Embryonic facial prominence (tissue), 1 donor: ENCODE data around the gene SCGB1C2.
"Not testable (repeated sequence)": the region's sequence is repeated elsewhere in the genome, so short reads cannot be mapped to it uniquely, and the experiment has no call there.

Source experiments
- DNase-seq: peaks from one replicate; pipeline ENCODE4 v3.0.0-alpha.2; 2016; ENCODE audit errors: extremely low spot score

SCGB1C2 gene

GRCh38 chr17:137166-137807 lies at the start of gene SCGB1C2:
TSS of gene SCGB1C2 (plus strand) at chr17:137569. CDS start at chr17:137591, 22 bp downstream.
- DNase-seq, result not testable (repeated sequence)

- not testable (repeated sequence) for DNase-seq
Observed at GRCh38 chr17:113111-113510, 24.3 kb upstream of the SCGB1C2 start.

DNA sequence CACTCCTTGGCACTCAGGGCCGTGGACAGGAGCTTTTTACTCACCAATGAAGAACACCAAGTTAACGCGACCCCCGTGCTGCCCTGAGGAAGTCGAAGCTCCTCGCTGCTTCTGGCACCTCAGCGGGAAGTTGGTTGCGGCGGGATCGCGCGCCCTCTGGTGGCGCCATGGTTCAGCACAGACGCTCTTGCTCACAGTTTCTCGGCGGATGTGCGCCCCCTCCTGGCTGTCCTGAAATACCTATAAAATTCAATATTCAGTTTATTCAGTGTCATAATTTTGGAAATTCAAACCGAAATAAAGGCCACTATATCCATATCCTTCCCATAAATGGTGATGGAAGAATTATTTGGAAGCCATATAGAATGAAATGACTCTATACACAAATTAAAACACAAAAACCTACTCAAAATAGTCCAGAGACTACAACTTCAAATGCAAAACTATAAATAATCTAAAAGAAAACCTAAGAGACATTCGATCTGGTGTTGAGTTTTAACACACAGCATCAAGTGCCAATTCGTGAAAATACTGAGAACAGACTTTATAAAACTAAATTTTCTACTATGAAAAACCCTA lies 18.9 kb upstream of the SCGB1C2 start:
- not testable (repeated sequence) for DNase-seq

DNA sequence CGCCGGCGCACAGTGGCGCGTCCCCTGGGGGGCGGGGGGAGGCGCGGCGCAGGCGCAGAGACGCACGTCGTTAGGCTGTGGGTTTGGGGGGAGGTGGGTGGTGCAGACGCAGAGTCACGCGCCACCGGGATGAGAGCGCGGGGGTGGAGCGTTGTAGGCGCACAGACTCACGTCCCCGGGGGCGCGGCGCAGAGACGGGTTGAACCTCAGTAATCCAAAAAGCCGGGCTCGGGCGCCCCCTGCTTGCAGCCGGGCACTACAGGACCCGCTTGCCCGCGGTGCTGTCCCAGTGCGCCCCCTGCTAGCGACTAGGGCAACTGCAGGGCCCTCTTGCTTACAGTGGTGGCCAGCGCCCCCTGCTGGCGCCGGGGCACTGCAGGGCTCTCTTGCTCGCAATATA lies 3.4 kb upstream of the SCGB1C2 start:
- not testable (repeated sequence) for DNase-seq

- DNase-seq, result not testable (repeated sequence)
Observed at GRCh38 chr17:134332-134785, 3.0 kb upstream of the SCGB1C2 start.

- DNase-seq, result not testable (repeated sequence)
Observed at GRCh38 chr17:135022-135421, 2.3 kb upstream of the SCGB1C2 start.

DNA sequence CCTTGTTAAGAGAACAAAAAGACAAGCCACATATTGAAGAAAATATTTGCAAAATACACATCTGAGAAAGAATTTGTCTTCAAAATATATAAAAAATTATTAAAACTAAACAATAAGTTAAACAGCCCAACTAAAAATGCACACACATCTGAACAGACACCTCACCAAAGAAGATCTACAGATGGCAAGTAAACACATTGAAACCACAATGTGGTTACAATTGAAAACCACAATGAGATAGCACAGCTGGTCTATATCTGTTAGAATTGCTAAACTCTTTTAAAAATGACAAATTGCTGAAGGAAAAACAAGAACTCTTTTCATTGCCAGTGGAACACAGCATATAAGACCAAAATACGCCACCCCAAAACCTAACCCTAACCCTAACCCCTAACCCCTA lies 1.5 kb upstream of the SCGB1C2 start:
- not testable (repeated sequence) for DNase-seq

GRCh38 chr17:136531-136930 lies 838 bp upstream of the SCGB1C2 start:
- DNase-seq, result not testable (repeated sequence)

DNA sequence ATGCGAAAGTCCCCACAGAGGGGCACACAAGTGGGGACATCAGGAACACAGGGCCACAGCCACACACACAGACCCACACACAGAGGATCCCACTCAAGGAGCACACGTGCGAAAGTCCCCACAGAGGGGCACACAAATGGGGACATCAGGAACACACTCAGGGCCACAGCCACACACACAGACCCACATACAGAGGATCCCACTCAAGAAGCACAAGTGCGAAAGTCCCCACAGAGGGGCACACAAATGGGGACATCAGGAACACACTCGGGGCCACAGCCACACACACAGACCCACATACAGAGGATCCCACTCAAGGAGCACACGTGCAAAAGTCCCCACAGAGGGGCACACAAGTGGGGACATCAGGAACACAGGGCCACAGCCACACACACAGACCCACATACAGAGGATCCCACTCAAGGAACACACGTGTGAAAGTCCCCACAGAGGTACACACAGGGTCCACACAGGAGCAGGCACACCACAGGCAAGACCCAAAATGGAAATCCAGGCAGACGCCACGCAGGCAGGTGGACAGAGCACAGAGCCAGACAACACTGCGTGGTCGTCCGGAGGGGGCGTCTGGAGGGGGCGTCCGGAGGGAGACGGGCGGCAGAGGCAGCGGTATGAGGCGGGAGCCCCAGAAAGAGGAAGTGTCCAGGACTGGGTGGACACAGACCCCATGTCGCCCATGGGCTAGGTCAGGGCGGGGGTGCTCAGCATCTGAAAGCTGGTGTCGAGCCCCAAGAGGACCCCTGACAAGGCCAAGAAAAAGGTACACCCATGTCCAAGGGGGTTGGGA lies 2.2 kb downstream of the SCGB1C2 start:
- not testable (repeated sequence) for DNase-seq

DNA sequence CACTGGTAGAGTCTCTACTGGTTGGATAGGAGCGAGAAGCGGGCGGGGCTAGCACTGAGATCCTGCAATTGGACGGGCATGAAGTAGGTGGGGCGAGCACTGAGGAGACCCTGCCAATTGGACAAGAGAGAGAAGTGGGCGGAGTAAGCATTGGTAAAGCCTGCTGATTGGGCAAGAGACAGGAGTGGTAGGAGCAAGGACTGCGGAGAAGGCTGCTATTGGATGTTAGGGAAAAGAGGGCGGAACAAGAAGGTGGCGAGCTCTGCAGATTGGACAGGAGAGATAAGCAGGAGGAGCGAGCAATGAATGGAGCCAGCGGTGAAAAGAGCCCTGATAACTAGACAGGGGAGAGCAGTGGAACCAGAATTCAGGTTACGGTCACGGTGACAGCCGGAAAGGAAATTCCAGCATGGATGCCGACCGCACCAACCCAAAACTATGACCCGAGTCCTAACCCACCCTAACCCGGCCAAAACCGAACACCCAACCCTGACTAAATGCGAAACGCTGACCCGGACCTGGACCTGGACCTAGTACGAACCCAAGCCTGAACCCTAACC lies 4.8 kb downstream of the SCGB1C2 start:
- DNase-seq, result no peak

- no peak for DNase-seq
Observed at GRCh38 chr17:142876-143784, 5.8 kb downstream of the SCGB1C2 start.

GRCh38 chr17:143785-144281 lies 6.5 kb downstream of the SCGB1C2 start:
- DNase-seq, result no peak

GRCh38 chr17:144936-145670 lies 7.7 kb downstream of the SCGB1C2 start:
- DNase-seq, result no peak

DNA sequence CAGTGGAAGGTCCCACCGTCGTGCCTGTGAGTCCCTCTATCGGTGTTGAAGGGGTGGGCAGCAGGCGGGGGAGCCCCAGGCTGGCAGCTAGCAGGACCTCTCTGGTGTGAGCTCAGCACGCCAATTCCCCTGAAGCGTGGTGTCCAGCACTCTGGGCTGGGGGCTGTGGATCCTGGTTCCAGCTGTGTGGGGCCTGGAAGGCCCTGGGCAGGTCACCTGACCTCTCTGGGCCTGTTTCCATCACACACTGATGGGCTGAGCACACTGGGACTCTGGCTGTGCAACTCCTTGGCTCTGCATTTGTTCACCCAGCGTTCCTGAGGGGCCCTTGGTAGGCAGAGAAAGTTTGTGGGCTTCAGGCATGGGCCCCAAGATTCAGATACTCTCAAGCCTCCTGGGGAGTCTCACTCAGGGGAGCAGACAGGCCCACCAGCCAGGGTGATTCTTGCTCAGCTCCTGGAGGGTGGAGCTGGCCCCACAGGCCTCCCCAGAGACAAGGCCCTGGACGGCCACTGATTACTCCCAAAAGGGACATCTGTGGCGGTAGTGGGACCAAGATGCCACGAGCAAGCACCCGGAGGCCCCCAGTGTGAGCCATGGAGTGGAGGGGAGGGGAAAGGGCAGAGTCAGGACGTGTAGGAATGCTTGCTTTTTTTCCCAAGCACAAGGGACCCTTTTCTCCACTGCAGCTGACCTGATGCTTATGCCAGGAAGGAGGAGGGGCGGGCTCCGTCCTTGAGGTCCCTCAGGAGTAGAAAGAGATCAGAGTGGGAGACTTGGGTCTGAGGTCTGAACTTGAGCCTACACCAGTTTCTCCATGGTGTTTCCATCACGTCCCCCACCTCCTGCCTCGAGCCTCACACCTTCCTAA lies 8.5 kb downstream of the SCGB1C2 start:
- no peak for DNase-seq

GRCh38 chr17:146546-146945 lies 9.2 kb downstream of the SCGB1C2 start:
- no peak for DNase-seq

GRCh38 chr17:146983-147761 lies 9.8 kb downstream of the SCGB1C2 start:
- no peak for DNase-seq

DNA sequence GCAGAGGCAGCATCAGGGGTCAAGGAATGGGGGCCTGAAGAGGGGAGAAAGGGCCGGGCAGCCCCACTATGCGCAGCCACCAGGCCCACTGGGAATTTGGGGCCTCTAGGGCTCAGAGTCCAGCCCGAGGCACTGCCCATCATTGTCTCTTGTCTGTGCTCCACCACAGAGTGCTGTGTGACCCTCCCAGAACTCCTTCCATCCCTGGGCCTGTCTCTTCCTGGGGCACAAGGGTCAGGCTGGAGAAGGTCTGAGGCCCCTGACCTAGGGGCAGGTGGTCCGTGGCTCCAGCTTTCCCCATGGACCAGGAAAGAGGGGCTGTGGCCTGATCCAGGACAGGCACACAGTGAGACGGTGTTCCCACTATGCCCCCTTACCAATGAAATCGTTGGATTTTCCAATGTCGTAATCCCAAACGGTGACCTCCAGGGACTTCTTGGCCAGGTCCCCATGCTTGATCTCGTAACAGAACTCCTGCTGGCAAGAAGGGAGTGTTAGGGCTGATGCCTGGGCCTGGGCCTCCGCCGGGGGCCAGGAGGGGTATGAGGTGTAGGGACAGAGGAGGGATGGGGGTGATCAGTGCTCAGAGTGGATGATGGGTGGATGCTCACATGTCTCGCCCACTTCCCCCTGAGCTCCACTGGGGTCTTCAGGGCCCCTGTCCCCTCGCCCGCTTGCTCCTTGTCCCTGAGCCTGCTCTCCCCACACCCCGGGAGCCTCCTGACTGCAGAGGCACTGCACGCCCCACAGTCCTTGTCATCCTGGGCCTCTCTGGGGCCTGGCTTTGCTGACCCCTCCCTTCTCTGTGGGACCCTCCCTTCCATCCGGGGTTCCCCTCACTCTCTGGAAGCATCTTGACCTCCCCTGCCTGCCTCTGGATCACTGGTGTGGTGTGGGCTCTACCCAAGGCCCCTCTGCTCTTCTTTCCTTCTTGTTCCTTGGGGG lies 10.7 kb downstream of the SCGB1C2 start:
- DNase-seq, result no peak
